ENCODE results near the gene TRPM2.

TRPM2 gene

DNA sequence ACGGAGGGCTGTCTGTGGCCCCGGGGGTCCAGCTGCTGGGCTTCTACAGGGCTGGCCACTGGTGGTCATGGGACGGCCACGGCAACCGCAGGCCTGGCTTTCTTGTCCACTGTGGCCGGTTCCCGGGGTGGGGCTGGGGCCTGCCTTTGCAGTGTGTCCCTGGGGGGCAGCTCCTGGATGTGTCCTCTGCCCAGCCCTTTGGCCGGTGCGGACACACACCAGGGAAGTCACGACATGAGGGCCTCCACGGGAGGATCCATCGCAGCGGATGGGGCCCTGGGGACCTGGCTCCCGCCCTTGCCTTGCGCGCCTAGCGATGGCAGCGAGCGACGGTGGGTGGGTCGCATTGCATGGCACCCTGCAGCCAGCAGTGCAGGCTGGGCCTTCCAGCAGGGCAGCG, 35.5 kb upstream of the TRPM2 start:
- H3K9me3 Mint-ChIP-seq: no peaks in the 10 kb centered on the region
- no peaks in the 10 kb centered on the region for H3K36me3 Mint-ChIP-seq
- H3K4me3 Mint-ChIP-seq: no peak overlapping the region
- H3K4me1 Mint-ChIP-seq: no peaks in the 10 kb centered on the region
- no peaks in the 10 kb centered on the region for H3K27me3 Mint-ChIP-seq
- H3K27ac Mint-ChIP-seq: no peak overlapping the region

- H3K36me3 Mint-ChIP-seq: no peaks in the 10 kb centered on the region
- H3K27ac Mint-ChIP-seq: no peak overlapping the region
- no peaks in the 10 kb centered on the region for H3K27me3 Mint-ChIP-seq
- no peak overlapping the region for H3K4me3 Mint-ChIP-seq
- no peaks in the 10 kb centered on the region for H3K9me3 Mint-ChIP-seq
- H3K4me1 Mint-ChIP-seq: no peaks in the 10 kb centered on the region
These were observed 34.7 kb upstream of the TRPM2 start for GRCh38 chr21:44318489-44319285.

DNA sequence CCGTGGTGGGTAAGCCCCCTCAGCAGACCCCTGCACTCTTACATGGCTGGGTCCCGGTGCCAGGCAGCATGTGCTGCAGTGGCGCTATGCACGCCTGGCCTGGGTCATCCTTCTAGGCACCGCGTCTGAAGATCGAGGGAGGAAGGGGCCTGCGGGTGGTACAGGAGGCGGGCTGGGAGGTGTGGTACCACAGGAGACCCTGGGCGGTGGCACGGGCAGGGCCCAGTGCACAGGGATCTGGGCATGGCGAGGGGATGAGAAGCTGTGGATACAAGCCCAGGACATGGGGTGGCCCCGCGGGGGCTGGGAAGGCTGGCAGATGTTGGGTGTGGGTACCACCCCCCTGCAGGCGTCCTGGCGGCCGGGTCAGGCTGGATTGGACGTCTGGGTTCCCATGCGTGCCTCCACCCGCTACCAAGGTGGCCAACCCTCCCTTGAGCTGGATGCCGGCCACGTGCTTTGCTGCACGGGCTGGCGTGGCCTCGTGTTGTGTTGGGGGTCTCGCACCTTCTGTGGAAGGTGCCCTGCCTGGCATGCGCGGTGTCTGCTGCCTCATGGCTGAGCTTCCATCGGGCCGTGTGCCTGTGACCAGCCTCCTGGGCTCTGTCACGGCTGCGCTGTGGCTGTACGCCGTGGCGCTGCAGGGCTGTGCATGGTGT, 33.9 kb upstream of the TRPM2 start:
- H3K4me3 Mint-ChIP-seq: no peak overlapping the region
- no peaks in the 10 kb centered on the region for H3K36me3 Mint-ChIP-seq
- no peaks in the 10 kb centered on the region for H3K4me1 Mint-ChIP-seq
- H3K27ac Mint-ChIP-seq: no peak overlapping the region
- no peaks in the 10 kb centered on the region for H3K9me3 Mint-ChIP-seq
- no peaks in the 10 kb centered on the region for H3K27me3 Mint-ChIP-seq

DNA sequence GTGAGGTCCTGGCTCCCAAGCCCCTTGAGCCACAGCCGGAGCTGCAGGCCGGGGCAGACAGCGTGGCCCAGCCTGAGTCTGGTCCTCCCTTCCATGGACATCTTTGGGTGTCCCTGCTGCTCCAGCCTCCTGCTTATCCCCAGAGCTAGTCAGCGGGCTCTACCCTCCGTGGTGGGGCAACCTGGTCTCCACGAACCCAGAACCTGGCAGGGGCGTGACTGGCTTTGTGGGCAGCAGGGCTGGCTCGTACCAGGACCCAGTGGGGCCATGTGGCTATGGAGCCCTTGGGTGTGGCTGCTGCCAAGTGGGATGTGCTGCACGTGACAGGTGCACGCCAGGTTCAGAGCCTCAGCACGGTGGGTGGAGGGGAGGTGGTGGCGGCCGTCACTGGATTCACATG, 32.6 kb upstream of the TRPM2 start:
- H3K27me3 Mint-ChIP-seq: no peaks in the 10 kb centered on the region
- H3K4me3 Mint-ChIP-seq: no peak overlapping the region
- H3K4me1 Mint-ChIP-seq: no peaks in the 10 kb centered on the region
- no peaks in the 10 kb centered on the region for H3K9me3 Mint-ChIP-seq
- H3K27ac Mint-ChIP-seq: no peak overlapping the region
- H3K36me3 Mint-ChIP-seq: no peaks in the 10 kb centered on the region

DNA sequence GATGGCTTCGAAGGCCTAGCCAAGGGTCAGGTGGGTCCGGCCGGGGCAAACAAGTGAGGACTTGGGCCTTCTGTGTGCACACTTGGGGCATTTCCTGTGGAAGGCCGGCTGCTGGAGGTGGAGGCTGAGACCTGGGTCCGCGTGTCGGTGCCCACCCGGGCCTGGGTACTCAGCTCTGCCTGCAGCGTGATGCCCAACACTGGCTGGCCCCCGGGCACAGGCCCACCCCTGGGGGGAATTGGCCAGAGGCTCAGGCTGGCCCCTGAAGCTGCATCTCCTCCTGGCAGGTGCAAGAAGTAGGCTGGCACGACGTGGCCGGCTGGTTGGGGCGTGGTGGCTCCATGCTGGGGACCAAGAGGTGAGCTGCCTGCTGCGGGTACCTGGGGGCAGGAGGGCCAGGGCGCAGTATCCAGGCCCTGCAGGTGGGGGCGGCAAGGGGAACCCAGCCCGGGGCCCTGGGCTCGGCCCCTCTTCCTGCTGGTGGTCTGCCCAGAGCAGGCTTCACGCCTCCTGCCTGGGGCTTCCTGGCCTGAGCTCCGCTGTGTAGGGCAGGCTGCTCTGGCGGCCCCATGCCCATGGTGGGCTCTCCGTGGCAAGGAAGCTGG, 31.5 kb upstream of the TRPM2 start:
- no peaks in the 10 kb centered on the region for H3K27me3 Mint-ChIP-seq
- no peak overlapping the region for H3K27ac Mint-ChIP-seq
- no peak overlapping the region for H3K4me3 Mint-ChIP-seq
- no peaks in the 10 kb centered on the region for H3K36me3 Mint-ChIP-seq
- no peaks in the 10 kb centered on the region for H3K4me1 Mint-ChIP-seq
- H3K9me3 Mint-ChIP-seq: no peaks in the 10 kb centered on the region

- no peaks in the 10 kb centered on the region for H3K9me3 Mint-ChIP-seq
These were observed 30.6 kb upstream of the TRPM2 start for GRCh38 chr21:44322621-44323325.

GRCh38 chr21:44323591-44323990, 29.8 kb upstream of the TRPM2 start:
- H3K36me3 Mint-ChIP-seq: no peaks in the 10 kb centered on the region
- H3K4me3 Mint-ChIP-seq: no peak overlapping the region
- H3K27me3 Mint-ChIP-seq: no peaks in the 10 kb centered on the region

More at GRCh38 chr21:44322621-44323325, 30.6 kb upstream of the TRPM2 start:
- H3K27me3 Mint-ChIP-seq: no peaks in the 10 kb centered on the region
- no peaks in the 10 kb centered on the region for H3K36me3 Mint-ChIP-seq
- no peak overlapping the region for H3K4me3 Mint-ChIP-seq
- no peaks in the 10 kb centered on the region for H3K4me1 Mint-ChIP-seq
- H3K27ac Mint-ChIP-seq: no peak overlapping the region

DNA sequence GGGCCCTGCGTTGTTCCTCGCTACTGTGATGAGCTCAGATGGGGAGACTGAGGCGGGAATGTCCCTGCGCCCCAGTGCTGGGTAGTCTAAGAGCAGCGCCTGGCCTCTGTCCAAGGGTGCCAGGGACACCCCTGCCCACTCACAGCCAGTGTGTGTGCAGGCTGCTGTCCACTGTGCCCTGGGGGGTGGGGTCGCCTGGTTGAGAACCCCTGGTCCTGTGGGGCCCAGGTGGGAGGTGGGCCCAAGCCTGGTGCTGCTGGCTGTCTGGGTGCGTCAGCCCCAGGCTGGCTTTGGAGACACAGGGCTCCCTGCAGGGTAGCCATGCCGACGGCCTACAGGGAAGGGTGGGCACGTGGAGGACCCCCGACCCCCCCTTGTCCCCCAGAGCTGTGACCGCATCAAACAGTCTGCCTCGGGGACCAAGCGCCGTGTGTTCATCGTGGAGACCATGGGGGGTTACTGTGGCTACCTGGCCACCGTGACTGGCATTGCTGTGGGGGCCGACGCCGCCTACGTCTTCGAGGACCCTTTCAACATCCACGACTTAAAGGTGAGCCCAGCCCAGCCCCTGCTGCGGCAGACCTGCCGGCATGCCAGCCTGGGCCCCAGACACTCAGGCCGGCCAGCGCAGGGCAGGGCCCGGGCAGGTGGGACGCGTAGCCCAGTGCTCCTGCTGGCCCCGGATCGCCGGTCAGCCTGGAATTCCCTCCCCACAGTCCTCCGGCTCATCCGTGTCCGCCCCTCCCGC, 29.1 kb upstream of the TRPM2 start:
- Mint-ChIP-seq H3K4me1 (no peaks in the 10 kb centered on the region), H3K4me3 (no peak overlapping the region), H3K36me3 (no peaks in the 10 kb centered on the region), H3K27ac (no peak overlapping the region), H3K27me3 (no peaks in the 10 kb centered on the region), H3K9me3 (no peaks in the 10 kb centered on the region)

More at GRCh38 chr21:44323591-44323990, 29.8 kb upstream of the TRPM2 start:
- Mint-ChIP-seq H3K9me3 (no peaks in the 10 kb centered on the region), H3K4me1 (no peaks in the 10 kb centered on the region), H3K27ac (no peak overlapping the region)

GRCh38 chr21:44324854-44325107, 28.6 kb upstream of the TRPM2 start:
- no peaks in the 10 kb centered on the region for H3K27me3 Mint-ChIP-seq
- no peak overlapping the region for H3K27ac Mint-ChIP-seq
- H3K9me3 Mint-ChIP-seq: no peaks in the 10 kb centered on the region
- no peaks in the 10 kb centered on the region for H3K4me1 Mint-ChIP-seq
- no peak overlapping the region for H3K4me3 Mint-ChIP-seq
- no peaks in the 10 kb centered on the region for H3K36me3 Mint-ChIP-seq

GRCh38 chr21:44325386-44326271, 27.8 kb upstream of the TRPM2 start:
- Mint-ChIP-seq H3K36me3 (no peaks in the 10 kb centered on the region), H3K27ac (no peak overlapping the region), H3K27me3 (no peaks in the 10 kb centered on the region), H3K9me3 (no peaks in the 10 kb centered on the region), H3K4me1 (no peaks in the 10 kb centered on the region), H3K4me3 (no peak overlapping the region)

GRCh38 chr21:44326272-44326647, 27.2 kb upstream of the TRPM2 start:
- no peaks in the 10 kb centered on the region for H3K27me3 Mint-ChIP-seq
- no peak overlapping the region for H3K4me3 Mint-ChIP-seq
- H3K4me1 Mint-ChIP-seq: no peaks in the 10 kb centered on the region
- H3K36me3 Mint-ChIP-seq: no peaks in the 10 kb centered on the region
- no peaks in the 10 kb centered on the region for H3K9me3 Mint-ChIP-seq
- H3K27ac Mint-ChIP-seq: no peak overlapping the region

- H3K9me3 Mint-ChIP-seq: no peaks in the 10 kb centered on the region
These were observed 26.5 kb upstream of the TRPM2 start for GRCh38 chr21:44326716-44327602.

DNA sequence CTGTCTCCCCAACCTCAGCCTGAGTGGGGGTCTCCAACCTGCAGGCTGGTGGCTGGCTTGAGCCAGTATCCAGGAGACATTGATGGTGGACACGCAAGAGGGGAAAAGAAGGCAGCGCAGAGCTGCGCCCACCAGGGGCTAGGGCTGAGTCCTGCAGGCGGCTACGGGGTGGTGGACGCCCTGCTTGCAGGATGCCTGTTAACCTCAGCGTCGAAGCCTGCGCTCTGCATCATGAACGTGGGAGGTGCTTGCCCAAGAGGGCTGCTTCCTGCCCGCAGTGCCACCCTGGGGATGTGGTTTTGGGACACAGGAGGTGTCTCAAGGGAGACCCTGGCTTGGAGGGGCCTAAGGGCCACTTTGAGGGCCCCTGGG, 25.8 kb upstream of the TRPM2 start:
- Mint-ChIP-seq H3K4me3 (no peak overlapping the region), H3K27me3 (no peaks in the 10 kb centered on the region), H3K4me1 (no peaks in the 10 kb centered on the region), H3K36me3 (no peaks in the 10 kb centered on the region), H3K9me3 (no peaks in the 10 kb centered on the region), H3K27ac (no peak overlapping the region)

More at GRCh38 chr21:44326716-44327602, 26.5 kb upstream of the TRPM2 start:
- Mint-ChIP-seq H3K4me3 (no peak overlapping the region), H3K27ac (no peak overlapping the region), H3K4me1 (no peaks in the 10 kb centered on the region), H3K36me3 (no peaks in the 10 kb centered on the region), H3K27me3 (no peaks in the 10 kb centered on the region)
